ENCODE measurements around the gene FAM107B.
"Not testable (repeated sequence)": the region's sequence is repeated elsewhere in the genome, so short reads cannot be mapped to it uniquely, and the experiment has no call there.

Gene FAM107B

DNA sequence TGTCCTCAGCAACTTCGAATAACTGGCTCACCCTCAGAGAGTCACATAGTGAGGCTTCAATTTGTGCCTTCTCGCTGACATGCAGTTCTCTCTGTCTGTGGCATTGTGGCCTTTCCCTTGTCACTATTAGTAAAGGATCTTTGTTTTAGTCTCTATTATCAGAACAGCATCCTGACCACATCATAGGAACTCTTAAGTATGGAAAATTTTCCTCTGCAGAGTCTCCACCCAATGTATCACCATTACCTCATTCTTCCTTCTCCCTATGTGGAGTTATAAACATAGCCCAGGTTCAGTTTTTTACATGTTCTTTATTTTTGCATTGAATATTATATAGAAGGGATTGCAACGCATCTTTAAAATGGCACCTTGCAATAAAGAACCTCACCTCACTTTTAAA, 112.9 kb downstream of the FAM107B start:
- TF ChIP-seq, protein P1, sequence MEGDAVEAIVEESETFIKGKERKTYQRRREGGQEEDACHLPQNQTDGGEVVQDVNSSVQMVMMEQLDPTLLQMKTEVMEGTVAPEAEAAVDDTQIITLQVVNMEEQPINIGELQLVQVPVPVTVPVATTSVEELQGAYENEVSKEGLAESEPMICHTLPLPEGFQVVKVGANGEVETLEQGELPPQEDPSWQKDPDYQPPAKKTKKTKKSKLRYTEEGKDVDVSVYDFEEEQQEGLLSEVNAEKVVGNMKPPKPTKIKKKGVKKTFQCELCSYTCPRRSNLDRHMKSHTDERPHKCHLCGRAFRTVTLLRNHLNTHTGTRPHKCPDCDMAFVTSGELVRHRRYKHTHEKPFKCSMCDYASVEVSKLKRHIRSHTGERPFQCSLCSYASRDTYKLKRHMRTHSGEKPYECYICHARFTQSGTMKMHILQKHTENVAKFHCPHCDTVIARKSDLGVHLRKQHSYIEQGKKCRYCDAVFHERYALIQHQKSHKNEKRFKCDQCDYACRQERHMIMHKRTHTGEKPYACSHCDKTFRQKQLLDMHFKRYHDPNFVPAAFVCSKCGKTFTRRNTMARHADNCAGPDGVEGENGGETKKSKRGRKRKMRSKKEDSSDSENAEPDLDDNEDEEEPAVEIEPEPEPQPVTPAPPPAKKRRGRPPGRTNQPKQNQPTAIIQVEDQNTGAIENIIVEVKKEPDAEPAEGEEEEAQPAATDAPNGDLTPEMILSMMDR (IDR thresholded peaks at IDR 0.05; ENCODE audit: low read depth, low read length) = no peak

DNA sequence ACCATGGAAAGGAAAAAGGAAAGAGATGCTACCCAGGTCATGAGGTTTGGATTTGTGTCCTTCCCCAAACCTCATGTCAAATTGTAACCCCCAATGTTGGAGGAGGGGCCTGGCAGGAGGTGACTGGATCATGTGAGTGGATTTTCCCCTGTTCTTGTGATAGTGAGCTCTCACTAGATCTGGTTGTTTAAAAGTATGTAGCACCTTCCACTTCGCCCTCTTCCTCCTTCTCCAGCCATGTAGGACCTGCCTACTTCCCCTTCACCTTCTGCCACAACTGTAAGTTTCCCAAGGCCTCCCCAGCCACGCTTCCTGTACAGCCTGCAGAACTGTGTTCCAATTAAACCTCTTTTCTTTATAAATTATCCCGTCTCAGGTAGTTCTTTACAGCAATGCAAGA, 113.9 kb downstream of the FAM107B start:
- no peak overlapping the region for H3K4me3 ChIP-seq (ENCODE audit: low read depth, low read length)
- TF ChIP-seq, protein P1 (IDR thresholded peaks at IDR 0.05; ENCODE audit: low read depth, low read length) = no peak

More for the DNA sequence above, 112.9 kb downstream of the FAM107B start:
- no peak overlapping the region for H3K4me3 ChIP-seq (ENCODE audit: low read depth, low read length)

- TF ChIP-seq, protein P1 (IDR thresholded peaks at IDR 0.05; ENCODE audit: low read depth, low read length) = no peak
- no peak overlapping the region for H3K4me3 ChIP-seq (ENCODE audit: low read depth, low read length)
These were observed 115.0 kb downstream of the FAM107B start for GRCh38 chr10:14659626-14660196.

DNA sequence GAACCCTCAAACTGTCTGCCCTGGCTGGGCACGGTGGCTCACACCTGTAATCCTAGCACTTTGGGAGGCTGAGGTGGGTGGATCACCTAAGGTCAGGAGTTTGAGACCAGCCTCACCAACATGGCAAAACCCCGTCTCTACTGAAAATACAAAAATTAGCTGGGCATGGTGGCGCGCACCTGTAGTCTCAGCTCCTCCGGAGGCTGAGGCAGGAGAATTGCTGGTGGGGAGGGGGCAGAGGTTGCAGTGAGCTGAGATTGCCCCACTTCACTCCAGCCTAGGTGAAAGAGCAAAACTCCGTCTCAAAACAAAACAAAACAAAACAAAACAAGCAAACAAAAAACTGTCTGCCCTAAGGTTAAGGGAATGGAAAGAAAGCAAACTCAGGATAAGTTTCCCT, 115.6 kb downstream of the FAM107B start:
- H3K4me3 ChIP-seq (ENCODE audit: low read depth, low read length) = not testable (repeated sequence)

DNA sequence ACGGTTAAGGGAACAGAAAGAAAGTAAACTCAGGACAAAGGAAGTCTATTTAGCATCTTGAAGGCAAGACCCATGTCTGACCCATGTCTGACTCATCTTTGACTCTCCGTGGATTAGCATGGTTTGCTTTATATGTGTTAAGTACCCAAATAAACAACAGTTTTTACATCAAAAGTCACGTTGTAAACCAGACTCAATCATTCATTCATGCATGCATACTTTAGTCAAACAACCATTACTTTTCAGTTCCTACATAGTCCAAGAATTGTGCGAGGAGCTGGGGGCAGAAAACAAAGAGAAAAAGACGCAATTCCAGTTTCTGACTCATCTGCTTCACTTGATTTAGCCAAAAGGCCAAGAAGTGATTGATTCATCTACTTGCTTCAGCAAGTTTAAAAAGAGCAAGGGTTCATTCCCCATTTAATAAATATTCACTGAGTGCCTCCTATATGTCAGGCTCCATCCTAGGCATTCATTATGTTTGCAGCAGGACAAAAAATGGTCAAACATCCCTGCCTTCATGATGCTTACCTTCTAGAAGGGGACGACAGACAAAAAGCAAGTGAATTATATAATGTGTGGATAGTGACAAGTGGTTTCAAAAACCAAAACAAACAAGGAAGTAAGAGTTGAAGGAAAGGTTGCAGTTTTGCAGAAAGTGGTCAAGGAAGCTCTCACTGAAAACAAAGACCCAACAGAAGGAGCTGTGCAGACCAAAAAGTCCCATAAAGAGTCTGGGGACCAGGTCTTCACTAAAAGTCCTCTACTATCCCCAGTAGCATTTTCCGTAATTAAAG, 116.2 kb downstream of the FAM107B start:
- TF ChIP-seq, protein P1 (IDR thresholded peaks at IDR 0.05; ENCODE audit: low read depth, low read length) = no peak
- H3K4me3 ChIP-seq (ENCODE audit: low read depth, low read length) = no peak overlapping the region

DNA sequence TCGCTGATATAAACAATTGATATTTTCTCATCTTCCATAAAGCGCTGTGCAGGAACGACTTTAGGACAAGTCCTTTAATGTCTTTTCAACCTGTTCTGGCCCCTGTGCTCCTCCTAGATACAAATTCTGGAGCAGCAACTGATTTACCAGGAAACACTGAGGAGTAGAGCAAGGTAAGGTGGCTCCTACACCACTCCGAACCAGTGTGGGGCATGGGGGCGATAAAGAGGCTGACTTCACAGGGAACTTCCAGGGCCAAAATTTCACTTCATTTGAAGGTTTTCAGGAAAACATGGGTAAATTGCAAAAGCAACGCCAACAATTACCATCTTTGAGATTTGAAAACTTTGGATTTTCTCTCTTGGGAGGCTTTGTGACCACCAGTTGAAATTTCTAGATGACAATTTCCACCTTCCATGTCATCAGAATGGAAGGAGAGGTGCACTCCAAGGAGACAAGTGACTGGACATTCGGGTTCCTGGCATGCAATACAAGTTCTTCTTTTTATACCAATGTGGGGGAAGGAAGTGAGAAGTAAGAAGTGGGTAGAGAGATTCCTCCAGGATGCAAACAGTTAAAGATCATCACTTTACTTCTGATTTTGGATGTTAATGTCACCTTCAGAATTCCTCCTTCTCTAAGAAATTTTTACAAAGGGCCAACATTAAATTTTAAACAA, 118.5 kb downstream of the FAM107B start:
- H3K4me3 ChIP-seq (ENCODE audit: low read depth, low read length) = no peak overlapping the region
- TF ChIP-seq, protein P1 (IDR thresholded peaks at IDR 0.05; ENCODE audit: low read depth, low read length) = no peak

- TF ChIP-seq, protein P1 (IDR thresholded peaks at IDR 0.05; ENCODE audit: low read depth, low read length) = no peak
- no peak overlapping the region for H3K4me3 ChIP-seq (ENCODE audit: low read depth, low read length)
These were observed 119.8 kb downstream of the FAM107B start for GRCh38 chr10:14654821-14655382.

Data from WI38 (cell line).